Stimulated activated CD8-positive, alpha-beta memory T cell treated with anti-CD3 and anti-CD28 coated beads, Interleukin-2, amount 100 ng/mL, for 1 hour (primary cell): ENCODE results near the gene MBD2.
"Not testable (repeated sequence)": the region's sequence is repeated elsewhere in the genome, so short reads cannot be mapped to it uniquely, and the experiment has no call there.

Experiments
- DNase-seq, 2 donors: peaks; one replicate each; pipeline ENCODE4 v3.0.0-alpha.2; 2020; ENCODE audit warnings: low read depth in 2 of 2

MBD2 gene, protein sequence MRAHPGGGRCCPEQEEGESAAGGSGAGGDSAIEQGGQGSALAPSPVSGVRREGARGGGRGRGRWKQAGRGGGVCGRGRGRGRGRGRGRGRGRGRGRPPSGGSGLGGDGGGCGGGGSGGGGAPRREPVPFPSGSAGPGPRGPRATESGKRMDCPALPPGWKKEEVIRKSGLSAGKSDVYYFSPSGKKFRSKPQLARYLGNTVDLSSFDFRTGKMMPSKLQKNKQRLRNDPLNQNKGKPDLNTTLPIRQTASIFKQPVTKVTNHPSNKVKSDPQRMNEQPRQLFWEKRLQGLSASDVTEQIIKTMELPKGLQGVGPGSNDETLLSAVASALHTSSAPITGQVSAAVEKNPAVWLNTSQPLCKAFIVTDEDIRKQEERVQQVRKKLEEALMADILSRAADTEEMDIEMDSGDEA

DNA sequence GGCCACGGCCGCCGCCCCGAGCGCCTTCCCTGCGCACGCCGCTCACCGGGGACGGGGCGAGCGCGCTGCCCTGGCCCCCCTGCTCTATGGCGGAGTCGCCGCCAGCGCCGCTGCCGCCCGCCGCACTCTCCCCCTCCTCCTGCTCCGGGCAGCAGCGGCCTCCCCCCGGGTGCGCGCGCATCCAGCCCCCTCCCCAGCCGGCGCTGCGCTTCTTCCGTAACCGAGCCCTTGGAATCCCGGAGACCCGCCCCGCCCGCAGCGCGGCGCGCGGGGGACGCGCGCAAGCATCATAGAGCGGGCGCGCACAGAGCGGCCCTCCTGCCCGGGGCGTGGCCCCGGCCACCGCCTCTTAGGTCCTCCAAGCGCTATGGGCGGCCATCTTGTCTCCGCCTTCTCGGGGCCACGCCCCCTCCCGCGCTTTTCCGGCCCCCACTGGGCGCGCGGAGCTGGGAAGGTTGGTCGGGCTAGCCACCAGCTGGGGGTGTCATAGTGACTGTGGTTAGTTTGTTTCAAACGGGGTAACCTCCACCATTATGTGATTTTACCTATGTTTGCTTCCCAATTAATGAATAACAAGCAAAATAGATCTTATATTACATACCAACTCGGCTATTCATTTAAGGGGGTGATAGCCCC lies at the start of gene MBD2:
Gene MBD2 (minus strand): TSS at position 291 of the 636 bp plus-strand sequence. CDS start 110 bp downstream, at position 181.
- DNase-seq, result peak; percentile 84 to 90

DNA sequence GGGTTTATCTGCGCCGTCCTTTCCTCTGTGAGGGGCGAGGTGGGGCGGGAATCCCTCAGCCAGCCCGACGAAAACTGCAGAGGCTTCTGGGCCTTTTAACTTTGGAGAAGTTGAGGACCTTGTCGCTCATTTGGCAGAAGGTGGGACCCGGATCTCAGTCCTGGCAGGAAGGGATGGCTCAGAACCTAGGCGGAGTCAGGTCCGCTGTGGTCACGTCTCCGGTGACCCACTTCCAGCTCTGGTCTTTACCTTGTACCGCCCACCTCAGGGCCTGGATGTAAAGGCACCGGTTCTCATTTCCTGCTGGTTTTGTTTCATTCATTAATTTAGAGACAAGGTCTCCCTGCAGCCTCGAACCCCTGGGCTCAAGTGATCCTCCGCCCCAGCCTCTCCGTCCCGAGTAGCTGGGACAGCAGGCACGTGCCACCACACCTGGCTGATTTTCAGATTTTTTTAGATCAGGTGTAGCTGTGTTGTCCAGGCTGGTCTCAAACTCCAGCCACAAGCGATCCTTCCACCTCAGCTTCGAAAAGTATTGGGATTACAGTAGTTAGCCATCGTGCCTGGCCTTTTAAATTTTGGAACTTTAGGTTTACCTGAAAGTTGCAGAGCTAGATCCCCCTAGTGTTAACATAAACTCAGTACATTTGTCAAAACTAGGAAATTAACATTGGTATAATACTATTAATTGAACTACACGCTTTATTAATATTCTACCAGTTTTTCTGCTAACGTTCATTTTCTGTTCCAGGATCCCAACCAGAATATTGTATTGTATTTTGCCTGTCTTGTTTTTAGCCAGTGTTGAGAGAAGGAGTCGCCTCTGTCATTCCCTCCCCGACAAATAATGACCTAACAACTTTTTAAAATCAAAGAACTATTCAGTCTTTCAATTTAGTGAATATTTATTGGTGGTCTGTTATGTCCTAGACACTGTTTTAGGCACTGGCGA lies 45.7 kb upstream of the MBD2 start:
- DNase-seq, result no peak

- DNase-seq, result no peak
Observed at GRCh38 chr18:54268751-54269150, 44.3 kb upstream of the MBD2 start.

DNA sequence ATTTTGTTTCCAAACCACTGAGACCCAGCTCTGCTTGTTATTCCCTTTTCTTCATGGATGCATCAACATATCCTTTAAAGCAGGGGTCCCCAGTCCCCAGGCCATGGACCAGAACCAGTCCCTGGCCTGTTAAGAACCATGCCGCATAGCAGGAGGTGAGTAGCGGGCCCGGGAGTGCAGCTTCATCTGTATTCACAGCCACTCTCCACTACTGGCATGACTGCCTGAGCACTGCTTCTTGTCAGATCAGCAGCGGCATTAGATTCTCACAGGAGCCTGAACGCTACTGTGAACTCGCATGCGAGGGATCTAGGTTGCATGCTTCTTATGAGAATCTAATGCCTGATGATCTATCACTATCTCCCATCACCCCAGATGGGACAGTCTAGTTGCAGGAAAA lies 43.2 kb upstream of the MBD2 start:
- no peak for DNase-seq

- DNase-seq, result no peak
Observed at GRCh38 chr18:54263904-54264336, 39.5 kb upstream of the MBD2 start.

DNA sequence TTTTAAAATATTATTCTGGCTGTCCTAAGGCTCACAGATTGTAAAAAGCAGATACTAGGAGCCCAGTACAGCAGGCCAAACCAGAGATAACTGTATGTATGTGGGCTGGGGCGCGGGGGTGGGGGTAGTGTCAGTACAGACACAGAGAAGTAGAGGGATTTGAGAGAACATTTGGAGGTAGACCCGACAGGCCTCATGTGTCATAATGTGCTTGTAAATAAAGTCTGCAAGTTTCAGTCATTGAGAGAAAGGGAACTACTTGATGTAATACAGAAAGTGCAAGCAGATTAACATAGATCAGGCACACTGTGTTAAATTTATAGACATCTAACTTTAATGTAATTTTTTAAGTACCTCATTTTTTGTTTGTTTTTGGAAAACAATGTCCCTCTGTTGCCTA lies 37.4 kb upstream of the MBD2 start:
- DNase-seq, result no peak

GRCh38 chr18:54260396-54261072 lies 36.1 kb upstream of the MBD2 start:
- no peak for DNase-seq

- not testable (repeated sequence) for DNase-seq
Observed at GRCh38 chr18:54257818-54258217, 33.3 kb upstream of the MBD2 start.

DNA sequence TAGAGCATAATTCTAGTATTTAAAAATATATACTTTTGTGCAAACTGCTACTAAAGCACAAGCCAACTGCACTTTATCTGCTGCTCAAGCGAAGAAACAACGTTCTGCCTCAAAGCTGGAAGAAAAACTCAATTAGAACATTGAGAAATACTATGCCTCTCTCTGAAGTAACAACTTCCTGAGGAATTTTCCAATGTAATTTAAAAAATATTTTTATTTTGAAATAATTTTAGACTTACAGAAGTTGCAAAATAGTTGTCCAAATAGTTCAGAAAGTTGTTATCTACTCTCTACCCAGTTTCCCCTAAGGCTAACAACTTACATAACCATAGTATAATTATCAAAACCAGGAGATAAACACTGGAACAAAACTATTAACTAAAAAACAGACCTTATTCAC lies 32.5 kb upstream of the MBD2 start:
- DNase-seq, result no peak

DNA sequence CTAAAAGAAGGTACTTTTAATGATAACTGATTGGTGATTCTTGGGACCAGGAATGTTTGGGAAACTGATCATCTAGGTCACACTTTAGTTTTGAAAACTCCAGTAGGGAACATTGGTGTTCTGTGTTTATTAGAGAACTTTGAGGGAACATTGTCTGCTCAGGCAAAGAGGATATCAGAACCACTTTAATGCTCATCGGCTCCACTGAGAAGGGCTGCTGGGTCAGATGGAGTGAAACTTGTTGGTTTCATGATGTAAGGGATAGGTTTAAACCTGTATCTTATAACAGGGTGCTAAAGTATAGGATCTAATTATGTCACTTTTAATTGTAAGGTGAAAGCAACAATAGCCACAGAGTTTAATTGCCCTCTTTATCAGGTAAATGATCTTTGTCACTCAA lies 30.7 kb upstream of the MBD2 start:
- no peak for DNase-seq

DNA sequence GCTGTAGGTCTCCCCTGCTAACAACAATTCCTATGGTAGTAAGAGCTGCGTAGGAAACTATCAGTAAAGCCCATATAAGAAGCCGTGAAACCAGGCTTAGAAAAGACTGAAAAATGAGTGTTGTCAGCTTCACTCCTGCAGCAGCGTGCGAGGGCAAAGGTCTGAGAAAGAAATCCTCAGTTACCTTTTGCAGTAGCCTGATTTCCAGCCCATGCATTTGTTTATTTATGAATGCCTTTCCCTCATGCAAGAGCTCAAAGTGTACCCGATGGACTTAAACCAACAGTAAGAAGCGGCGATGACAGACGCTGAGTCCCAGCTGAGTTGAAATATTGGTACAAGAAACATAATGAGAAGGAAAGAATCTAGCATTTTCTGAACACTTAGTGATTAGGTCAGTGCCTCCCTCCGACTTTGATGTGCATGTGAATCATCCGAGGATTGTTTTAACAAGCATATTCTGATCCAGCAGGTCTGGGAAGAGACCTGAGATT lies 29.8 kb upstream of the MBD2 start:
- no peak for DNase-seq

- DNase-seq, result no peak
Observed at GRCh38 chr18:54251606-54252390, 27.3 kb upstream of the MBD2 start.

DNA sequence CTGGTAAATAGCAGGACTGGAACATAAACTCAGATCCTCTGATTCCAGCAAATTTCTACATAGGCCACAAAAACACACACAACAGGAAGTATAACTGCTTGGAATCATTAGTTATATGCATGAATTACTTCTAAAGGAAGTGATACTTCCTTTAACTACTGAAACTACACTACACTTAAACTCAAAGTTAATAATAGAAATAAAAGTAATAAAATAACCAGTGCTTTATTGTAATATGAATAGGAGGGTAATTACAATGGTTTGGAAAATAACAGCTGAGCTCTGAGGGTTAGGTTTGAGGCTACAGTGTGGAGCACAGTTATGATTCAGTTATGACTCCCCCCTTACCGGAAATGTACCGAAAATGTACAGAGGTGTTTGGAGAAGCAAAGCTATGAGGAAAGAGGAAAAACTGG lies 26.4 kb upstream of the MBD2 start:
- DNase-seq, result no peak

DNA sequence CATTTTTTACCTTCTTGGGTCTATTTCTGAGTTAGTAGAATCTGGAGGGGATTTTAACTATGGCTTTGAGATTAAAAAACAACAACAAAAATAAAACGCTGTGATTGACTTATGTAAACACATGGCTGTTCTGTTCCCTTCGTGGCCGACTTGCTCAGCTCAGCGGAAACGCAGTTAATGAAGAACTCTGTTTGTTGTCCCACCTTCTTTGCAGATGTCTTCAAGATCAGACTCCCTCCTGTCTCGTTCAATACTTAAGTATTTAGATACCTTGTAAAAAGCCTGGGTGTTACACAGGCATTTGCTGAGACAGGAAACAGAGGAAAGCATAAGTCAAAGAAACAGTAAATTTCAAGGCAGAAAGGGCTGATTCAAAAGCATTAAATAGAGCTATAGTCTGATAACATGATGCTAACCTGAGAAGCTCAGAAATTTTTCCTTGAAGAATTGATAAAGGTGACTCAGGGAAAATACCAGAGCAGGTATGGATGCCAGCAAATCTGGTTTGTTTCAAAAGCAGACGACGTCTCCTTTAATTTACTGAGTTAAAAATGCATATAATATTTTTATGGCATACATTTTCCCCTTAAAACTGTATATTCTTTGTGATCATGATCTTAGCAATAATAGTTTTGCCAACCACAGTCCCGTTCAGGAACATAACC lies 23.2 kb upstream of the MBD2 start:
- DNase-seq, result no peak

DNA sequence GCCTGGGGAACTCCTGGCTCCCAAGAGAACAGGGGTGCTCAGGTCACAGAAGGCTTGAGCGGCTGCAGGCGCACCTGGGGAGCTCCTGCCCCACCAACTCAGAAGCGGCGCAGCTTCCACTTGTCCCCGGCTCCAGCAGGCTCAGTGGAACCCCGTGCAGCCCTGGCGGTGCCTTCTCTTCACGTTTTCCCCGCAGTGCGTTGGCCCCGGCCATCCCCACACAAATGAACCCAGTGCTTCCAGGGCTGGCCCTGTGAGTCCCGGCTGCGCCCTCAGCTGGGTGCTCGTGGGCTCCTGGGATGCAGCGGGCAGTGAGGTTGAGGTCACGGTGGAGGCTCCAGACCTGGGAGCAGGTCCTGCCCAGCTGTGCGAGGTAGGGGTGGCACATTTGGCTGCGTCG lies 17.9 kb upstream of the MBD2 start:
- DNase-seq, result no peak

DNA sequence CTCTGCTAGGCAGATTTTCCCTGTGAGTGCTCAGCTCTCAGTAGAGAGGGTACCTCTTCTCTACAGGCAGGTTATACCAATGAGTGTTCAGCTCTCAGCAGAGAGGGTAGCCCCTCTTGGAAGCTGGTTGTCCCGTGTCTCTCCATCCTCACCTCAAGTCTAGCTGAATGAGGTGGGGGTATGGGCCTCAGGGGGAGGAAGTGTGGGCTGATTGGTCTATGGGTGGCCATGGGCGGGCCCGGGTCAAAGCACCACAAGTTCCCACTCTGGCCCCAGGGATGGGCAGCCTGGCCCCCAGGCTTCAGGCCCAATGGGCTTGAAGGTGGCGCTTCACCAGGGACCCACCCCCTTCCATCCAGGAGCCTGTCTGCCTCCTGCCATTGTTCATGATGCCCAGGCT lies 17.0 kb upstream of the MBD2 start:
- DNase-seq, result no peak

- no peak for DNase-seq
Observed at GRCh38 chr18:54240629-54241107, 16.2 kb upstream of the MBD2 start.

DNA sequence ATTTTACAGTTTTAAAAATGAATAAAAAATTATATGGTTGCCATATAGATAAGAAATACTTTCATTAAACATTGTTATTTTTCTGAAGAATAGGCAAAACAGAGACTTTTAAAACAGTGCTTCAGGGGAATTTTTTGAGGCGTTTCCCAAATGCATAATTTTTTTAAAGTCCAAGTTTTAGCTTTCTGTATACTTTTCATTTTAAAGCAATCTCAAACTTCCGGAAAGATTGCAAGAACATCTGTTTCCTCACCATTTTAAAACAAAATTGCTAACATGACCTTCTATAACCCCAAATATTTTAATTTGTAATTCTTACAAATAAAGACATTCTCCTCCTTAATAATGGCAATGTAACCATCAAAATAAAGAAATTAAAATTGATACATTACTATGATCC lies 15.1 kb upstream of the MBD2 start:
- DNase-seq, result no peak

DNA sequence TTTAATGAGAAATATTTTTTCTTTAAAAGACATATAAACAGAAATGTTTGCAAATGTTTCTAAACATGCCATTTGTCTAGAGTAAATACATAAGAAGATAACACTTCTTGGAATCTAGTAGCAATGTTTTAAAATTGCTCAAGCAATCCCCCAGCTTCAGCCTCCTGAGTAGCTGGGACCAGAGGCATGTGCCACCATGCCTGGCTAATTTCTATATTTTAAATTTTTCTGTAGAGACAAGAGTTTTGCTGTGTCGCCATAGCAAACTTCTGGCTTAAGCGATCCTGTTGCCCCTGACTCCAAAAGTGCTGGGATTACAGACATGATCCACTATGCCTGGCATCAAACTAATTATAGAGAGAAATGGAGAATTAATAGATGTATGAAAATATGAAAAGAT lies 14.6 kb upstream of the MBD2 start:
- DNase-seq, result no peak
